HepG2 (cell line): ENCODE measurements around the gene TMEM220. TPM values are rescaled to one million over a fixed set of nuclear protein-coding genes. Genes with fewer than 3 reads are reported as not detected.

Experiments
- CAMTA2 ChIP-seq: sonication (generic); formaldehyde crosslinking; IDR thresholded peaks from 2 replicates; pipeline ENCODE4 v1.4.0; 2020; ENCODE audit warnings: mild to moderate bottlenecking, missing genetic modification reagents, borderline replicate concordance
- FLYWCH1 ChIP-seq: sonication (generic); formaldehyde crosslinking; IDR thresholded peaks from 2 replicates; pipeline ENCODE4 v1.8.1; 2023; ENCODE audit warnings: mild to moderate bottlenecking, missing genetic modification reagents
- GATAD2A ChIP-seq: IDR thresholded peaks from 2 replicates; pipeline ENCODE4 v1.6.1; 2016
- HES4 ChIP-seq: sonication (generic); formaldehyde crosslinking; IDR thresholded peaks from 2 replicates; pipeline ENCODE4 v1.9.0; 2021; ENCODE audit warnings: mild to moderate bottlenecking, missing genetic modification reagents, borderline replicate concordance
- HOXD1 ChIP-seq: sonication (generic); formaldehyde crosslinking; IDR thresholded peaks from 2 replicates; pipeline ENCODE4 v1.5.0; 2020; ENCODE audit warnings: missing genetic modification reagents
- ISX ChIP-seq: sonication (generic); formaldehyde crosslinking; conservative IDR thresholded peaks from 2 replicates; pipeline ENCODE4 v1.5.0; 2020; ENCODE audit warnings: missing genetic modification reagents
- KDM1A ChIP-seq: IDR thresholded peaks from 2 replicates; pipeline ENCODE4 v1.6.1; 2016; ENCODE audit warnings: missing compliant biosample characterization
- MEF2D ChIP-seq: sonication (generic); formaldehyde crosslinking; IDR thresholded peaks from 2 replicates; pipeline ENCODE4 v1.5.1; 2020; ENCODE audit warnings: mild to moderate bottlenecking, missing genetic modification reagents
- MLLT10 ChIP-seq: sonication (generic); formaldehyde crosslinking; IDR thresholded peaks from 2 replicates; pipeline ENCODE4 v1.4.0; 2020; ENCODE audit warnings: missing genetic modification reagents
- MZF1 ChIP-seq: sonication (generic); formaldehyde crosslinking; IDR thresholded peaks from 2 replicates; pipeline ENCODE4 v1.8.1; 2023; ENCODE audit warnings: mild to moderate bottlenecking, missing genetic modification reagents, borderline replicate concordance
- NFE2L2 ChIP-seq: fragments of 150-350 bp; IDR thresholded peaks from 2 replicates; pipeline ENCODE4 v1.6.1; 2014; ENCODE audit warnings: low read length
- NR2C2 ChIP-seq: sonication (generic); formaldehyde crosslinking; IDR thresholded peaks from 2 replicates; pipeline ENCODE4 v1.4.0; 2020; ENCODE audit warnings: missing genetic modification reagents, mild to moderate bottlenecking, moderate library complexity, borderline replicate concordance
- RELA ChIP-seq: sonication (generic); formaldehyde crosslinking; IDR thresholded peaks from 2 replicates; pipeline ENCODE4 v1.4.0; 2020; ENCODE audit warnings: missing genetic modification reagents
- SCMH1 ChIP-seq: sonication (generic); formaldehyde crosslinking; IDR thresholded peaks from 2 replicates; pipeline ENCODE4 v1.9.0; 2021; ENCODE audit warnings: missing genetic modification reagents, mild to moderate bottlenecking, borderline replicate concordance
- ZFP36L2 ChIP-seq: sonication (generic); formaldehyde crosslinking; IDR thresholded peaks from 2 replicates; pipeline ENCODE4 v1.4.0; 2020; ENCODE audit warnings: missing genetic modification reagents
- ZMAT5 ChIP-seq: sonication (generic); formaldehyde crosslinking; IDR thresholded peaks from 2 replicates; pipeline ENCODE4 v1.5.0; 2020; ENCODE audit warnings: mild to moderate bottlenecking, low read depth, missing genetic modification reagents, borderline replicate concordance
- ZNF562 ChIP-seq: sonication (generic); formaldehyde crosslinking; IDR thresholded peaks from 2 replicates; pipeline ENCODE4 v1.8.0; 2022; ENCODE audit warnings: missing genetic modification reagents, borderline replicate concordance
- ZNF598 ChIP-seq: sonication (generic); formaldehyde crosslinking; IDR thresholded peaks from 2 replicates; pipeline ENCODE4 v1.5.1; 2020; ENCODE audit warnings: mild to moderate bottlenecking, missing genetic modification reagents, borderline replicate concordance
- ZNF615 ChIP-seq: sonication (generic); formaldehyde crosslinking; IDR thresholded peaks from 2 replicates; pipeline ENCODE4 v1.5.0; 2020; ENCODE audit warnings: mild to moderate bottlenecking, missing genetic modification reagents, borderline replicate concordance
- ZSCAN25 ChIP-seq: sonication (generic); formaldehyde crosslinking; IDR thresholded peaks from 2 replicates; pipeline ENCODE4 v1.8.0; 2022; ENCODE audit warnings: mild to moderate bottlenecking, missing genetic modification reagents
- polyA plus RNA-seq, 8 experiments: library from polyadenylated mRNA; depleted of rRNA in 3 of 8; stranded (reverse) in 7 of 8; unstranded in 1 of 8; fragments of >200 nt; fragmentation: Illumina TruSeq in 4 of 8; extraction: Trizol in 4 of 8; gene quantifications; 2 replicates each; pipeline versions ENCODE4 v1.2.1 to v1.2.3, GENCODE V29; 2011 to 2016; ENCODE audit warnings: low read depth in 4 of 8, missing spikeins in 1 of 8, mixed read lengths in 1 of 8; ENCODE audit not compliant: insufficient read depth in 1 of 8
- total RNA-seq, 5 experiments: library from RNA; depleted of rRNA; stranded (reverse); fragments of >200 nt; fragmentation: Illumina TruSeq; extraction: Trizol; gene quantifications; 2 replicates each; pipeline ENCODE4 v1.2.3, GENCODE V29; 2016; ENCODE audit warnings: low read depth in 1 of 5
- TF ChIP-seq, protein P1 (sequence below): sonication (generic); formaldehyde crosslinking; IDR thresholded peaks from 2 replicates; pipeline ENCODE4 v1.5.0; 2020; ENCODE audit warnings: missing genetic modification reagents, mild to moderate bottlenecking, borderline replicate concordance
- TF ChIP-seq, protein P2 (sequence below): sonication (generic); formaldehyde crosslinking; IDR thresholded peaks from 2 replicates; pipeline ENCODE4 v1.9.0; 2022; ENCODE audit warnings: low read depth, missing genetic modification reagents
- TF ChIP-seq, protein P3 (sequence below): sonication (generic); formaldehyde crosslinking; IDR thresholded peaks from 2 replicates; pipeline ENCODE4 v1.5.0; 2020; ENCODE audit warnings: mild to moderate bottlenecking, missing genetic modification reagents
- TF ChIP-seq, protein P4 (sequence below): sonication (generic); formaldehyde crosslinking; IDR thresholded peaks from 2 replicates; pipeline ENCODE4 v1.4.0; 2020; ENCODE audit warnings: missing genetic modification reagents, low read depth, mild to moderate bottlenecking, borderline replicate concordance

The TMEM220 gene
- total and polyA plus RNA-seq, 2 of the 13 experiments (the other 11 are each of a cell fraction or from before 2014, with no cell fraction given): 1.3 to 2.2 TPM

DNA sequence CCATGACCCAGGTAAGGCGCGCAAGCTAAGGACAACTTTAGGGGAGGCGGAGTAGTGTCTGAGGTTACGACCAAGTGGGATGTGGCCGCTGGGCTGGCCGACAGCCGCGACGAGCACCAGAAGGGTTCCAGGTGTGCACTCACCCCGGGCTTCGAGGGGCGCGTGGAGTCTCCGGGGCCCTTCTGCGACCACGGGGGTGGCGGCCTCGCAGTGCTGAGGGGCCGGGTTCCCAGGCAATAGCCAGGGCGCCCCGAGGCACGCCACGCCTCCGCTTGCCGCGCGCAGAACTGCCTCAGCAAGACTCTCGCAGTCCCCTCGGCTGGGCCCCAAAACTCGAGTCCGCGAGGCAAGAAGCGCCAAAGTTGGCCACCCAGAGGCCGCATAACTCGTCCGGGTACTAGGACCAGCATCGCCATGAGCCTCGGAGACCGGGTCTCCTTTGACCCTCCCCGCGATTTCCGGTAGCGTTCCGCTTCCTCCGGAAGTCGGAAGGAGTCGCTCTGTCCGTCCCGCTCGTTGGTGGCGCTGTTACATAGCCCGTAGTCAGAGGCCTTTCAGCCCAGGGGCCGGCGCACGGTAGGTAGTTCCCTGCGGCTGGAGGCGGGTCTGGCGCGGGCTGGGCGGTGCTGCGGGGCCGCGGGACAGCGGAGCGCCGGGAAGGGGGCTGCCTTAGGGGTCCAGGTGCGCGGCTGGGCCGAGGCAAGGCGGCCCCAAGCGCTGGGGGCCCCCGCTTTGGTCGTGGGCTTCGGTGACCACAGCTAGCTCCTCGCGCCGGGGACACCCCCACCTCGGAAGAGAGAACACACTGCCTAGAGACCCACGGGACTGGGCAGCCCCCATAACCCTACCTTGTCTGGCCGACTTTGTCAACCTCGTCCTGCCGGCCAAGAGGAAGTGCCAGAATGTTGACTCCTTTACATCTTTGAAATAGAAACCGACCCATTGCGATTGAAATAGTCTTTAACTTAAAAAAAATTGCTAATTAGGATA, 32.4 kb downstream of the TMEM220 start, which contains the start of the genes ADPRM and SCO1 (continued):
- TF ChIP-seq ZMAT5 (CRISPR knock-in tag) (no peak), MZF1 (CRISPR knock-in tag) (no peak), HES4 (CRISPR knock-in tag) (no peak; the same call in 1 of the 2 replicates), FLYWCH1 (no peak), CAMTA2 (0 out of 2 replicates have a peak, but pooled peaks have one; percentile 36), GATAD2A (CRISPR knock-in tag) (peak; percentile 57; the same call in 1 of the 2 replicates), ZNF562 (CRISPR knock-in tag) (no peak), ISX (CRISPR knock-in tag) (no peak), ZNF615 (CRISPR knock-in tag) (no peak; the same call in 1 of the 2 replicates), KDM1A (no peak), ZNF598 (CRISPR knock-in tag) (peak; percentile 52; the same call in 1 of the 2 replicates), HOXD1 (CRISPR knock-in tag) (peak; percentile 62; the same call in 1 of the 2 replicates), RELA (CRISPR knock-in tag) (no peak), ZFP36L2 (no peak), MEF2D (CRISPR knock-in tag) (0 out of 2 replicates have a peak, but pooled peaks have one; percentile 39), SCMH1 (CRISPR knock-in tag) (no peak), ZSCAN25 (CRISPR knock-in tag) (no peak; the same call in 1 of the 2 replicates), MLLT10 (CRISPR knock-in tag) (peak; percentile 38; the same call in 1 of the 2 replicates), NR2C2 (peak; percentile 97), NFE2L2 (no peak)
- TF ChIP-seq, protein P1, sequence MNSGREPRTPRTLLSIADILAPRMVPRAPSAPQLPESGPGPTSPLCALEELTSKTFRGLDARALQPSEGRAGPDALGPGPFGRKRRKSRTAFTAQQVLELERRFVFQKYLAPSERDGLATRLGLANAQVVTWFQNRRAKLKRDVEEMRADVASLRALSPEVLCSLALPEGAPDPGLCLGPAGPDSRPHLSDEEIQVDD (CRISPR knock-in tag): peak; percentile 73; the same call in 1 of the 2 replicates
- TF ChIP-seq, protein P2, sequence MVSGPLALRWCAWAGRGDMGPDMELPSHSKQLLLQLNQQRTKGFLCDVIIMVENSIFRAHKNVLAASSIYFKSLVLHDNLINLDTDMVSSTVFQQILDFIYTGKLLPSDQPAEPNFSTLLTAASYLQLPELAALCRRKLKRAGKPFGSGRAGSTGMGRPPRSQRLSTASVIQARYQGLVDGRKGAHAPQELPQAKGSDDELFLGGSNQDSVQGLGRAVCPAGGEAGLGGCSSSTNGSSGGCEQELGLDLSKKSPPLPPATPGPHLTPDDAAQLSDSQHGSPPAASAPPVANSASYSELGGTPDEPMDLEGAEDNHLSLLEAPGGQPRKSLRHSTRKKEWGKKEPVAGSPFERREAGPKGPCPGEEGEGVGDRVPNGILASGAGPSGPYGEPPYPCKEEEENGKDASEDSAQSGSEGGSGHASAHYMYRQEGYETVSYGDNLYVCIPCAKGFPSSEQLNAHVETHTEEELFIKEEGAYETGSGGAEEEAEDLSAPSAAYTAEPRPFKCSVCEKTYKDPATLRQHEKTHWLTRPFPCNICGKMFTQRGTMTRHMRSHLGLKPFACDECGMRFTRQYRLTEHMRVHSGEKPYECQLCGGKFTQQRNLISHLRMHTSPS (CRISPR knock-in tag): no peak
- TF ChIP-seq, protein P3, sequence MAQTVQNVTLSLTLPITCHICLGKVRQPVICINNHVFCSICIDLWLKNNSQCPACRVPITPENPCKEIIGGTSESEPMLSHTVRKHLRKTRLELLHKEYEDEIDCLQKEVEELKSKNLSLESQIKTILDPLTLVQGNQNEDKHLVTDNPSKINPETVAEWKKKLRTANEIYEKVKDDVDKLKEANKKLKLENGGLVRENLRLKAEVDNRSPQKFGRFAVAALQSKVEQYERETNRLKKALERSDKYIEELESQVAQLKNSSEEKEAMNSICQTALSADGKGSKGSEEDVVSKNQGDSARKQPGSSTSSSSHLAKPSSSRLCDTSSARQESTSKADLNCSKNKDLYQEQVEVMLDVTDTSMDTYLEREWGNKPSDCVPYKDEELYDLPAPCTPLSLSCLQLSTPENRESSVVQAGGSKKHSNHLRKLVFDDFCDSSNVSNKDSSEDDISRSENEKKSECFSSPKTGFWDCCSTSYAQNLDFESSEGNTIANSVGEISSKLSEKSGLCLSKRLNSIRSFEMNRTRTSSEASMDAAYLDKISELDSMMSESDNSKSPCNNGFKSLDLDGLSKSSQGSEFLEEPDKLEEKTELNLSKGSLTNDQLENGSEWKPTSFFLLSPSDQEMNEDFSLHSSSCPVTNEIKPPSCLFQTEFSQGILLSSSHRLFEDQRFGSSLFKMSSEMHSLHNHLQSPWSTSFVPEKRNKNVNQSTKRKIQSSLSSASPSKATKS: no peak
- TF ChIP-seq, protein P4, sequence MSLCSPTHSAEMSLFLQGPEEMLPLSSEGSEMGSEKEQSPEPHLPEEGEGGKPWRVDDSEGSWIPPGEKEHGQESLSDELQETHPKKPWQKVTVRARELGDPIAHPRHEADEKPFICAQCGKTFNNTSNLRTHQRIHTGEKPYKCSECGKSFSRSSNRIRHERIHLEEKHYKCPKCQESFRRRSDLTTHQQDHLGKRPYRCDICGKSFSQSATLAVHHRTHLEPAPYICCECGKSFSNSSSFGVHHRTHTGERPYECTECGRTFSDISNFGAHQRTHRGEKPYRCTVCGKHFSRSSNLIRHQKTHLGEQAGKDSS (CRISPR knock-in tag): peak; percentile 88
